ENCODE measurements around the gene TRAP1. TPM values are rescaled to one million over a fixed set of nuclear protein-coding genes. Genes with fewer than 3 reads are reported as not detected.

Gene TRAP1
- polyA plus RNA-seq, 3 donors = 22.8 to 54.0 (median 22.9) TPM

GRCh38 chr16:3612510-3613466 lies 104.5 kb downstream of the TRAP1 start:
- WGBS (ENCODE audit: insufficient coverage) = 84% methylated on average over 14 of the region's 34 CpGs
- peak overlapping the region; percentile 92 for H3K4me2 ChIP-seq (replicated peaks; ENCODE audit: extremely low read depth, low read length, poor library complexity, severe bottlenecking)
- no peaks in the 10 kb centered on the region for H3K27me3 ChIP-seq (ENCODE audit: control insufficient read depth in 2 of 2, insufficient read depth in 2 of 2, low read length in 2 of 2)
- Mint-ChIP-seq H3K4me1 (peaks cover 52% of the 10 kb centered on the region), H3K27ac (peak overlapping the region in 4 of 7 donors; percentile 64 to 99 (median 98)), H3K27me3 (ENCODE audit: low read depth in 3 of 3) (peaks cover 0 to 1% (median 0%) of the 10 kb centered on the region in 3 donors), H3K36me3 (peaks cover 11 to 30% of the 10 kb centered on the region in 2 donors), H3K9me3 (no peaks in the 10 kb centered on the region), H3K4me3 (peak overlapping the region; percentile 99 to 100)
- H3K9me3 ChIP-seq (replicated peaks in 1 of 2; ENCODE audit: control insufficient read depth in 1 of 2, insufficient read depth in 1 of 2, low read length in 2 of 2) = no peaks in the 10 kb centered on the region
- H3K9ac ChIP-seq (ENCODE audit: insufficient read depth, low read length, poor library complexity, severe bottlenecking) = peak overlapping the region; percentile 84
- H3K4me1 ChIP-seq (ENCODE audit: control insufficient read depth in 1 of 2, insufficient read depth in 2 of 2, low read length in 2 of 2) = peaks cover 34 to 38% of the 10 kb centered on the region in 2 donors
- intact Hi-C loops (cut with micrococcal nuclease) = loop anchor here in 1 of 2 donors (10.0 kb wide), 1 partner anchor 572 kb away; no protein-coding TSS in a partner anchor
- peaks cover 19% of the 10 kb centered on the region for H4K20me1 ChIP-seq (ENCODE audit: insufficient read depth, low read length)
- TF ChIP-seq CTCF (IDR thresholded peaks at IDR 0.05) = no peak
- H2AFZ ChIP-seq (ENCODE audit: insufficient read depth, low read depth, low read length, poor library complexity, severe bottlenecking) = no peak overlapping the region
- peaks cover 0 to 15% of the 10 kb centered on the region in 2 donors for H3K36me3 ChIP-seq (replicated peaks in 1 of 2; ENCODE audit: control insufficient read depth in 1 of 2, insufficient read depth in 2 of 2, low read length in 2 of 2)
- peaks cover 74% of the 10 kb centered on the region for H3K79me2 ChIP-seq (ENCODE audit: insufficient read depth, low read length)
- H3K27ac ChIP-seq (ENCODE audit: low read depth in 1 of 2, low read length in 2 of 2) = peak overlapping the region; percentile 70 to 94
- H3K4me3 ChIP-seq (replicated peaks in 1 of 3; ENCODE audit: low read depth in 2 of 3, low read length in 3 of 3) = peak overlapping the region; percentile 81 to 97 (median 90)
- DNase-seq = no peak

- 0% methylated on average over 75 of the region's 86 CpGs for WGBS (ENCODE audit: insufficient coverage)
- Mint-ChIP-seq H3K9me3 (no peaks in the 10 kb centered on the region), H3K36me3 (peaks cover 18 to 32% of the 10 kb centered on the region in 2 donors), H3K4me1 (peaks cover 54% of the 10 kb centered on the region), H3K27me3 (ENCODE audit: low read depth in 3 of 3) (peaks cover 0 to 1% (median 0%) of the 10 kb centered on the region in 3 donors), H3K27ac (peak within 1 kb of the TSS; percentile 96 to 99 (median 98)), H3K4me3 (peak within 1 kb of the TSS; percentile 99 to 100)
- intact Hi-C loops (cut with micrococcal nuclease) = loop anchor here in 1 of 2 donors (2.0 to 10.0 kb wide), 2 partner anchors 105 to 573 kb away; partner anchors contain the start of gene TRAP1
- peak; percentile 88 to 94 (median 91) for DNase-seq
- Histone ChIP-seq H4K20me1 (ENCODE audit: insufficient read depth, low read length) (peaks cover 15% of the 10 kb centered on the region), H2AFZ (ENCODE audit: insufficient read depth, low read depth, low read length, poor library complexity, severe bottlenecking) (peak within 1 kb of the TSS; percentile 92), H3K27ac (ENCODE audit: low read depth in 1 of 2, low read length in 2 of 2) (peak within 1 kb of the TSS; percentile 70 to 94), H3K79me2 (ENCODE audit: insufficient read depth, low read length) (peaks cover 60% of the 10 kb centered on the region), H3K4me3 (replicated peaks in 1 of 3; ENCODE audit: low read depth in 2 of 3, low read length in 3 of 3) (peak within 1 kb of the TSS; percentile 82 to 97 (median 90)), H3K4me2 (replicated peaks; ENCODE audit: extremely low read depth, low read length, poor library complexity, severe bottlenecking) (peak within 1 kb of the TSS; percentile 92), H3K27me3 (ENCODE audit: control insufficient read depth in 2 of 2, insufficient read depth in 2 of 2, low read length in 2 of 2) (no peaks in the 10 kb centered on the region), H3K9ac (ENCODE audit: insufficient read depth, low read length, poor library complexity, severe bottlenecking) (peak within 1 kb of the TSS; percentile 84), H3K4me1 (ENCODE audit: control insufficient read depth in 1 of 2, insufficient read depth in 2 of 2, low read length in 2 of 2) (peaks cover 29 to 33% of the 10 kb centered on the region in 2 donors), H3K9me3 (replicated peaks in 1 of 2; ENCODE audit: control insufficient read depth in 1 of 2, insufficient read depth in 1 of 2, low read length in 2 of 2) (no peaks in the 10 kb centered on the region), H3K36me3 (replicated peaks in 1 of 2; ENCODE audit: control insufficient read depth in 1 of 2, insufficient read depth in 2 of 2, low read length in 2 of 2) (peaks cover 0 to 25% of the 10 kb centered on the region in 2 donors)
- TF ChIP-seq CTCF (IDR thresholded peaks at IDR 0.05) = no peak
Observed at GRCh38 chr16:3611146-3611975, 106.0 kb downstream of the TRAP1 start, which contains the start of gene SLX4. TSS of gene SLX4 (minus strand) at chr16:3611606. CDS start at chr16:3608964, 2,642 bp downstream.

Data from CD14-positive monocyte (primary cell).